Thymus (tissue), 11 donors: ENCODE results near the gene ATP6V1B1. TPM values are rescaled to one million over a fixed set of nuclear protein-coding genes. Genes with fewer than 3 reads are reported as not detected.
"Not testable (repeated sequence)": the region's sequence is repeated elsewhere in the genome, so short reads cannot be mapped to it uniquely, and the experiment has no call there.

Source experiments
- DNase-seq, 9 donors: peaks; one replicate each; pipeline ENCODE4 v3.0.0-alpha.2; 2013; ENCODE audit warnings: low spot score in 9 of 9, low read depth in 6 of 9, missing footprints in 1 of 9
- H3K27ac ChIP-seq, 2 donors: one replicate each; pipeline ENCODE4 v1.5.1; 2013; ENCODE audit warnings: control low read depth in 1 of 2, low read depth in 1 of 2, low read length in 1 of 2, mild to moderate bottlenecking in 1 of 2, moderate library complexity in 1 of 2
- H3K27me3 ChIP-seq, 2 donors: one replicate each; pipeline ENCODE4 v1.5.1; 2013; ENCODE audit warnings: low read length in 1 of 2; ENCODE audit not compliant: control insufficient read depth in 2 of 2, insufficient read depth in 1 of 2
- H3K36me3 ChIP-seq, 2 donors: one replicate each; pipeline ENCODE4 v1.5.1; 2013; ENCODE audit warnings: low read length in 1 of 2, mild to moderate bottlenecking in 1 of 2, moderate library complexity in 1 of 2; ENCODE audit not compliant: control insufficient read depth in 2 of 2, insufficient read depth in 2 of 2
- H3K4me1 ChIP-seq, 2 donors: one replicate each; pipeline ENCODE4 v1.5.1; 2013; ENCODE audit warnings: low read length in 2 of 2; ENCODE audit not compliant: control insufficient read depth in 2 of 2, insufficient read depth in 2 of 2
- H3K4me3 ChIP-seq, 2 donors: one replicate each; pipeline ENCODE4 v1.5.1; 2013; ENCODE audit warnings: low read length in 2 of 2, control low read depth in 1 of 2, mild to moderate bottlenecking in 1 of 2
- H3K9me3 ChIP-seq, 2 donors: one replicate each; pipeline ENCODE4 v1.5.1; 2013; ENCODE audit warnings: low read length in 1 of 2, mild to moderate bottlenecking in 1 of 2; ENCODE audit not compliant: control insufficient read depth in 2 of 2, insufficient read depth in 1 of 2
- WGBS: extraction: QIAGEN DNeasy Blood & Tissue Kit; methylation state at CpG from one replicate; pipeline ENCODE4 v1.1.7; 2013; 5-methylcytosine and 5-hydroxymethylcytosine counted together
- polyA plus RNA-seq: library from polyadenylated mRNA; stranded (reverse); fragments of 200-250 nt; gene quantifications from one replicate; pipeline ENCODE4 v1.2.3, GENCODE V29; 2013
- total RNA-seq: library from RNA; stranded (reverse); fragments of 120-200 nt; gene quantifications from one replicate; pipeline ENCODE4 v1.2.4, GENCODE V29; 2013
- donor health status: healthy.

ATP6V1B1 gene
- total and polyA plus RNA-seq, 2 donors = 0.19 to 1.4 TPM

- H3K27ac ChIP-seq = no peak overlapping the region
- H3K27me3 ChIP-seq = peaks cover 0 to 15% of the 10 kb centered on the region in 2 donors
- H3K4me3 ChIP-seq = no peak overlapping the region
- H3K36me3 ChIP-seq = no peaks in the 10 kb centered on the region
- peaks cover 3 to 8% of the 10 kb centered on the region in 2 donors for H3K4me1 ChIP-seq
- no peak for DNase-seq
- WGBS = 91% methylated on average over 11 of the region's 11 CpGs
- H3K9me3 ChIP-seq = no peaks in the 10 kb centered on the region
These were observed 68.5 kb downstream of the ATP6V1B1 start for GRCh38 chr2:71003966-71004755.

- 96% methylated on average over 6 of the region's 6 CpGs for WGBS
- H3K27me3 ChIP-seq = peaks cover 0 to 15% of the 10 kb centered on the region in 2 donors
- H3K4me1 ChIP-seq = peaks cover 3 to 8% of the 10 kb centered on the region in 2 donors
- no peak overlapping the region for H3K27ac ChIP-seq
- H3K9me3 ChIP-seq = no peaks in the 10 kb centered on the region
- H3K4me3 ChIP-seq = no peak overlapping the region
- no peak for DNase-seq
- no peaks in the 10 kb centered on the region for H3K36me3 ChIP-seq
These were observed 69.2 kb downstream of the ATP6V1B1 start for GRCh38 chr2:71004857-71005256.

- no peak for DNase-seq
- peaks cover 3 to 8% of the 10 kb centered on the region in 2 donors for H3K4me1 ChIP-seq
- no peak overlapping the region for H3K4me3 ChIP-seq
- 93% methylated on average over 10 of the region's 10 CpGs for WGBS
- H3K9me3 ChIP-seq = no peaks in the 10 kb centered on the region
- no peak overlapping the region for H3K27ac ChIP-seq
- H3K36me3 ChIP-seq = no peaks in the 10 kb centered on the region
- H3K27me3 ChIP-seq = peaks cover 0 to 15% of the 10 kb centered on the region in 2 donors
These were observed 69.8 kb downstream of the ATP6V1B1 start for GRCh38 chr2:71005271-71006202.

GRCh38 chr2:71006323-71006722 is 70.6 kb downstream of the ATP6V1B1 start:
- Histone ChIP-seq H3K36me3 (no peaks in the 10 kb centered on the region), H3K4me1 (peaks cover 0 to 2% of the 10 kb centered on the region in 2 donors), H3K27me3 (peaks cover 0 to 14% of the 10 kb centered on the region in 2 donors), H3K4me3 (no peak overlapping the region), H3K9me3 (no peaks in the 10 kb centered on the region), H3K27ac (no peak overlapping the region)
- no peak for DNase-seq
- 87% methylated on average over 2 of the region's 2 CpGs for WGBS

GRCh38 chr2:71006955-71007799 is 71.5 kb downstream of the ATP6V1B1 start:
- H3K4me1 ChIP-seq = no peaks in the 10 kb centered on the region
- no peak overlapping the region for H3K27ac ChIP-seq
- H3K4me3 ChIP-seq = no peak overlapping the region
- no peaks in the 10 kb centered on the region for H3K36me3 ChIP-seq
- 92% methylated on average over 5 of the region's 5 CpGs for WGBS
- DNase-seq = no peak
- no peaks in the 10 kb centered on the region for H3K9me3 ChIP-seq
- peaks cover 0 to 13% of the 10 kb centered on the region in 2 donors for H3K27me3 ChIP-seq

- Histone ChIP-seq H3K4me3 (no peak overlapping the region), H3K27ac (no peak overlapping the region), H3K36me3 (no peaks in the 10 kb centered on the region), H3K4me1 (no peaks in the 10 kb centered on the region), H3K27me3 (peaks cover 0 to 11% of the 10 kb centered on the region in 2 donors), H3K9me3 (no peaks in the 10 kb centered on the region)
- 96% methylated on average over 13 of the region's 13 CpGs for WGBS
- no peak for DNase-seq
These were observed 72.6 kb downstream of the ATP6V1B1 start for GRCh38 chr2:71008342-71008741.

- 36% methylated on average over 6 of the region's 6 CpGs for WGBS
- H3K27ac ChIP-seq, DNase-seq: not testable (repeated sequence)
These were observed 76.1 kb downstream of the ATP6V1B1 start for GRCh38 chr2:71011786-71012185.

More at GRCh38 chr2:71011786-71012185, 76.1 kb downstream of the ATP6V1B1 start:
- H3K4me1 ChIP-seq, H3K4me3 ChIP-seq, H3K9me3 ChIP-seq, H3K27me3 ChIP-seq, H3K36me3 ChIP-seq: not testable (repeated sequence)
